KMS-11 (cell line): ENCODE measurements around the gene VEPH1.

Experiments
- H2AFZ ChIP-seq: fragments of 200-600 bp; sonication (generic); 2 replicates; pipeline ENCODE4 v1.6.1; 2016; ENCODE audit warnings: antibody characterized with exemption, mixed run types, low read depth
- H3K27ac ChIP-seq: fragments of 200-600 bp; sonication (generic); 2 replicates; pipeline ENCODE4 v1.6.1; 2016; ENCODE audit warnings: mild to moderate bottlenecking, mixed run types
- H3K27me3 ChIP-seq: fragments of 200-600 bp; sonication (generic); 2 replicates; pipeline ENCODE4 v1.6.1; 2017; ENCODE audit warnings: mild to moderate bottlenecking, low read depth, mixed run types, moderate library complexity; ENCODE audit not compliant: insufficient read depth
- H3K36me3 ChIP-seq: fragments of 200-600 bp; sonication (generic); 2 replicates; pipeline ENCODE4 v1.6.1; 2017; ENCODE audit warnings: mild to moderate bottlenecking, mixed run types; ENCODE audit not compliant: insufficient read depth
- H3K4me1 ChIP-seq: fragments of 200-600 bp; sonication (generic); 2 replicates; pipeline ENCODE4 v1.6.1; 2016; ENCODE audit warnings: mild to moderate bottlenecking, low read depth, mixed run types; ENCODE audit not compliant: poor library complexity, severe bottlenecking
- H3K4me2 ChIP-seq: fragments of 200-600 bp; sonication (generic); 2 replicates; pipeline ENCODE4 v1.7.0; 2016; ENCODE audit warnings: mild to moderate bottlenecking, mixed run types
- H3K4me3 ChIP-seq: fragments of 200-600 bp; sonication (generic); IDR thresholded peaks from 2 replicates; pipeline ENCODE4 v1.6.1; 2017; ENCODE audit warnings: low read depth, low read length, mixed read lengths; ENCODE audit not compliant: insufficient read depth
- H3K79me2 ChIP-seq: fragments of 200-600 bp; sonication (generic); 2 replicates; pipeline ENCODE4 v1.6.1; 2016; ENCODE audit warnings: low read depth, mixed run types; ENCODE audit not compliant: insufficient read depth
- H3K9ac ChIP-seq: fragments of 200-600 bp; sonication (generic); 2 replicates; pipeline ENCODE4 v1.6.1; 2016; ENCODE audit warnings: mild to moderate bottlenecking, mixed run types
- H4K20me1 ChIP-seq: fragments of 200-600 bp; sonication (generic); 2 replicates; pipeline ENCODE4 v1.6.1; 2016; ENCODE audit warnings: mild to moderate bottlenecking, mixed run types; ENCODE audit not compliant: insufficient read depth
- CTCF ChIP-seq: fragments of 200-600 bp; sonication (generic); conservative IDR thresholded peaks from 2 replicates; pipeline ENCODE4 v1.6.1; 2017; ENCODE audit warnings: low read depth, mild to moderate bottlenecking, antibody characterized with exemption, low read length, moderate library complexity, mixed read lengths

VEPH1 gene

GRCh38 chr3:157233923-157234322, 269.3 kb downstream of the VEPH1 start:
- H2AFZ ChIP-seq: no peak overlapping the region
- no peak overlapping the region for H3K4me3 ChIP-seq
- no peaks in the 10 kb centered on the region for H3K27me3 ChIP-seq
- no peaks in the 10 kb centered on the region for H3K36me3 ChIP-seq
- H3K4me2 ChIP-seq: no peak overlapping the region
- no peak for TF ChIP-seq CTCF
- no peaks in the 10 kb centered on the region for H3K79me2 ChIP-seq
- H4K20me1 ChIP-seq: no peaks in the 10 kb centered on the region
- H3K4me1 ChIP-seq: peaks cover 1% of the 10 kb centered on the region
- no peak overlapping the region for H3K27ac ChIP-seq
- no peak overlapping the region for H3K9ac ChIP-seq

GRCh38 chr3:157232141-157232540, 271.1 kb downstream of the VEPH1 start:
- no peaks in the 10 kb centered on the region for H3K36me3 ChIP-seq
- no peaks in the 10 kb centered on the region for H3K27me3 ChIP-seq
- no peak overlapping the region for H3K4me3 ChIP-seq

GRCh38 chr3:157231071-157231470, 272.1 kb downstream of the VEPH1 start:
- Histone ChIP-seq H2AFZ (no peak overlapping the region), H3K4me1 (peaks cover 8% of the 10 kb centered on the region), H3K27me3 (no peaks in the 10 kb centered on the region), H3K9ac (no peak overlapping the region), H4K20me1 (no peaks in the 10 kb centered on the region), H3K79me2 (no peaks in the 10 kb centered on the region), H3K27ac (no peak overlapping the region), H3K4me3 (no peak overlapping the region), H3K36me3 (no peaks in the 10 kb centered on the region), H3K4me2 (no peak overlapping the region)
- TF ChIP-seq CTCF: no peak

More at GRCh38 chr3:157232141-157232540, 271.1 kb downstream of the VEPH1 start:
- Histone ChIP-seq H2AFZ (no peak overlapping the region), H3K4me1 (no peaks in the 10 kb centered on the region), H3K9ac (no peak overlapping the region), H3K79me2 (no peaks in the 10 kb centered on the region), H3K27ac (no peak overlapping the region), H4K20me1 (no peaks in the 10 kb centered on the region), H3K4me2 (no peak overlapping the region)
- no peak for TF ChIP-seq CTCF

- H3K27me3 ChIP-seq: no peaks in the 10 kb centered on the region
- TF ChIP-seq CTCF: no peak
- no peaks in the 10 kb centered on the region for H3K36me3 ChIP-seq
- H3K79me2 ChIP-seq: no peaks in the 10 kb centered on the region
- peak overlapping the region; percentile 1; the same call in 1 of the 2 replicates for H3K27ac ChIP-seq
- H3K4me2 ChIP-seq: peak overlapping the region; percentile 7
- H4K20me1 ChIP-seq: no peaks in the 10 kb centered on the region
- H3K9ac ChIP-seq: no peak overlapping the region
- no peak overlapping the region for H3K4me3 ChIP-seq
- H3K4me1 ChIP-seq: peaks cover 23% of the 10 kb centered on the region
- peak overlapping the region; percentile 57 for H2AFZ ChIP-seq
Observed at GRCh38 chr3:157226173-157226847, 276.9 kb downstream of the VEPH1 start.
